ENCODE data around the gene CFTR. TPM values are rescaled to one million over a fixed set of nuclear protein-coding genes. Genes with fewer than 3 reads are reported as not detected.

CFTR gene
- total and polyA plus RNA-seq, 9 of the 15 experiments (the other 6 are each of a cell fraction or from before 2014, with no cell fraction given): 0.20 TPM; not detected in 8

DNA sequence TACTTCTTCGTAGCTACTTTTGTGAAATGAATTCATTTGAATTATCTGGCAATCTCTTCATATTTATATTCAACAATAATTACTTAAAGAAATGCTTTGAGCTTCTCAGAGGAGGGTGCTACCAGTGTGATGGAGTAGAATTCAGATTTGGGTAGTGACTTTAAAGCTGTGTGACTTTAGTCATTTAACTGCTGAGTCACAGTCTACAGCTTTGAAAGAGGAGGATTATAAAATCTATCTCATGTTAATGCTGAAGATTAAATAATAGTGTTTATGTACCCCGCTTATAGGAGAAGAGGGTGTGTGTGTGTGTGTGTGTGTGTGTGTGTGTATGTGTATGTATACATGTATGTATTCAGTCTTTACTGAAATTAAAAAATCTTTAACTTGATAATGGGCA, 68.2 kb downstream of the CFTR start:
- no peaks in the 10 kb centered on the region for H4K20me1 ChIP-seq (replicated peaks; ENCODE audit: control insufficient read depth, insufficient read depth, low read length)
- no peaks in the 10 kb centered on the region for H3K27me3 ChIP-seq (ENCODE audit: control insufficient read depth in 2 of 2, insufficient read depth in 2 of 2, low read length in 2 of 2)
- ChIA-PET CTCF (ENCODE audit: low intra/inter-chr PET ratio) (no interaction called here), POLR2A (no interaction called here)
- 0% methylated on average over 2 of the region's 2 CpGs for WGBS (ENCODE audit: insufficient coverage, low coverage, missing lambda C conversion rate)
- FAIRE-seq (no peak), ATAC-seq (no peak), DNase-seq (ENCODE audit: extremely low read depth in 1 of 4, low spot score in 3 of 4) (no peak)
- H3K9me1 ChIP-seq (ENCODE audit: control insufficient read depth, insufficient read depth, low read length): no peaks in the 10 kb centered on the region
- no peaks in the 10 kb centered on the region for H3K9me3 ChIP-seq (replicated peaks; ENCODE audit: control insufficient read depth, insufficient read depth, low read depth, low read length)
- H3K4me1 ChIP-seq (replicated peaks in 1 of 2; ENCODE audit: control insufficient read depth in 2 of 2, insufficient read depth in 2 of 2, low read length in 2 of 2): no peaks in the 10 kb centered on the region
- H3K79me2 ChIP-seq (ENCODE audit: control insufficient read depth, insufficient read depth, low read length): no peaks in the 10 kb centered on the region
- peak; percentile 56 for TF ChIP-seq MAFG (tag; conservative IDR thresholded peaks at IDR 0.05)
- TF ChIP-seq NFE2L1 (tag; IDR thresholded peaks at IDR 0.05; ENCODE audit: borderline replicate concordance, low read depth): peak; percentile 52; the same call in 1 of the 2 replicates
- TF ChIP-seq, protein P1, sequence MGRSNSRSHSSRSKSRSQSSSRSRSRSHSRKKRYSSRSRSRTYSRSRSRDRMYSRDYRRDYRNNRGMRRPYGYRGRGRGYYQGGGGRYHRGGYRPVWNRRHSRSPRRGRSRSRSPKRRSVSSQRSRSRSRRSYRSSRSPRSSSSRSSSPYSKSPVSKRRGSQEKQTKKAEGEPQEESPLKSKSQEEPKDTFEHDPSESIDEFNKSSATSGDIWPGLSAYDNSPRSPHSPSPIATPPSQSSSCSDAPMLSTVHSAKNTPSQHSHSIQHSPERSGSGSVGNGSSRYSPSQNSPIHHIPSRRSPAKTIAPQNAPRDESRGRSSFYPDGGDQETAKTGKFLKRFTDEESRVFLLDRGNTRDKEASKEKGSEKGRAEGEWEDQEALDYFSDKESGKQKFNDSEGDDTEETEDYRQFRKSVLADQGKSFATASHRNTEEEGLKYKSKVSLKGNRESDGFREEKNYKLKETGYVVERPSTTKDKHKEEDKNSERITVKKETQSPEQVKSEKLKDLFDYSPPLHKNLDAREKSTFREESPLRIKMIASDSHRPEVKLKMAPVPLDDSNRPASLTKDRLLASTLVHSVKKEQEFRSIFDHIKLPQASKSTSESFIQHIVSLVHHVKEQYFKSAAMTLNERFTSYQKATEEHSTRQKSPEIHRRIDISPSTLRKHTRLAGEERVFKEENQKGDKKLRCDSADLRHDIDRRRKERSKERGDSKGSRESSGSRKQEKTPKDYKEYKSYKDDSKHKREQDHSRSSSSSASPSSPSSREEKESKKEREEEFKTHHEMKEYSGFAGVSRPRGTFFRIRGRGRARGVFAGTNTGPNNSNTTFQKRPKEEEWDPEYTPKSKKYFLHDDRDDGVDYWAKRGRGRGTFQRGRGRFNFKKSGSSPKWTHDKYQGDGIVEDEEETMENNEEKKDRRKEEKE (IDR thresholded peaks at IDR 0.05; ENCODE audit: borderline replicate concordance in 1 of 2, control insufficient read depth in 1 of 2, low read depth in 2 of 2, low read length in 1 of 2): no peak
- no peak overlapping the region for H3K4me3 ChIP-seq
- H3K27ac ChIP-seq (ENCODE audit: extremely low read depth, low read depth, low read length): no peak overlapping the region
- no peaks in the 10 kb centered on the region for H3K36me3 ChIP-seq (ENCODE audit: control insufficient read depth, insufficient read depth, low read length)
- H2AFZ ChIP-seq (ENCODE audit: low read depth, low read length): no peak overlapping the region
- H3K9ac ChIP-seq (ENCODE audit: insufficient read depth in 1 of 2, low read depth in 2 of 2, low read length in 2 of 2): no peak overlapping the region
- no peak overlapping the region for H3K4me2 ChIP-seq (ENCODE audit: insufficient read depth, low read length)
- no TSS peak for BruUV-seq (replicated peaks)
- intact Hi-C loops (cut with micrococcal nuclease): no loop called here
- in situ Hi-C loops (cut with MboI): no loop called here
